ENCODE data around the gene GPX2.

DNA sequence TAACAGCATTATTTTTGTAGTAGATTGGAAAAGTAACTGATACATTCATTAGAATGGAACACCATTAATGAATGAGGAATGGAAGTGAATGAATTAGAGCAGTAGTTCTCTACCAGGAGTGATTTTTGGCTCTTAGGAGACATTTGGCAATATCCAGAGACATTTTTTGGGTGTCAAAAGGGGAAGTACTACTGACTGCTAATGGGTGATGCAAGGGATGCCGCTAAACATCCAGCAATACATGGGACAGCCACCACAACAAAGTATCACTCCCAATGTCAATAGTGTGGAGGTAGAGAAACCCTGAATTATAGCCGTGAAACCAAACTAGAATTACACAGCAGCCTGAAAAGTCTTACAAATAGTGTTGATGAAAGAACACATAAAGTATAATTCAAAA lies 26.7 kb downstream of the GPX2 start:
- no peak for TF ChIP-seq SP2 (IDR thresholded peaks at IDR 0.05; ENCODE audit: low read length)
- no peak for TF ChIP-seq POLR2AphosphoS5 (IDR thresholded peaks at IDR 0.05; ENCODE audit: low read depth, low read length)
- TF ChIP-seq, protein P1, sequence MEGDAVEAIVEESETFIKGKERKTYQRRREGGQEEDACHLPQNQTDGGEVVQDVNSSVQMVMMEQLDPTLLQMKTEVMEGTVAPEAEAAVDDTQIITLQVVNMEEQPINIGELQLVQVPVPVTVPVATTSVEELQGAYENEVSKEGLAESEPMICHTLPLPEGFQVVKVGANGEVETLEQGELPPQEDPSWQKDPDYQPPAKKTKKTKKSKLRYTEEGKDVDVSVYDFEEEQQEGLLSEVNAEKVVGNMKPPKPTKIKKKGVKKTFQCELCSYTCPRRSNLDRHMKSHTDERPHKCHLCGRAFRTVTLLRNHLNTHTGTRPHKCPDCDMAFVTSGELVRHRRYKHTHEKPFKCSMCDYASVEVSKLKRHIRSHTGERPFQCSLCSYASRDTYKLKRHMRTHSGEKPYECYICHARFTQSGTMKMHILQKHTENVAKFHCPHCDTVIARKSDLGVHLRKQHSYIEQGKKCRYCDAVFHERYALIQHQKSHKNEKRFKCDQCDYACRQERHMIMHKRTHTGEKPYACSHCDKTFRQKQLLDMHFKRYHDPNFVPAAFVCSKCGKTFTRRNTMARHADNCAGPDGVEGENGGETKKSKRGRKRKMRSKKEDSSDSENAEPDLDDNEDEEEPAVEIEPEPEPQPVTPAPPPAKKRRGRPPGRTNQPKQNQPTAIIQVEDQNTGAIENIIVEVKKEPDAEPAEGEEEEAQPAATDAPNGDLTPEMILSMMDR (IDR thresholded peaks at IDR 0.05; ENCODE audit: control extremely low read depth in 1 of 3, insufficient read depth in 1 of 3, low read depth in 1 of 3, low read length in 3 of 3) = no peak
- no peak for TF ChIP-seq TAF1 (IDR thresholded peaks at IDR 0.05; ENCODE audit: low read depth, low read length)
- TF ChIP-seq RAD21 (IDR thresholded peaks at IDR 0.05 in 1 of 2, conservative IDR thresholded peaks at IDR 0.05 in 1 of 2; ENCODE audit: low read depth in 2 of 2, low read length in 2 of 2) = no peak
- no peak for TF ChIP-seq CREB1 (IDR thresholded peaks at IDR 0.05)
- TF ChIP-seq YY1 (IDR thresholded peaks at IDR 0.05; ENCODE audit: low read depth, low read length) = no peak
- no peak for TF ChIP-seq POLR2A (IDR thresholded peaks at IDR 0.05; ENCODE audit: control extremely low read depth in 1 of 2, low read depth in 2 of 2, low read length in 2 of 2)
- no peak for TF ChIP-seq HDAC6 (IDR thresholded peaks at IDR 0.05; ENCODE audit: low read depth, low read length)
- TF ChIP-seq EP300 (IDR thresholded peaks at IDR 0.05; ENCODE audit: borderline replicate concordance in 1 of 2, low read depth in 2 of 2, low read length in 2 of 2) = no peak
- no peak for TF ChIP-seq JUN (IDR thresholded peaks at IDR 0.05; ENCODE audit: low read depth, low read length)
- TF ChIP-seq KDM5A (IDR thresholded peaks at IDR 0.05; ENCODE audit: low read length) = no peak
- TF ChIP-seq KDM4A (IDR thresholded peaks at IDR 0.05; ENCODE audit: low read depth, low read length, severe bottlenecking) = no peak
- no peak for TF ChIP-seq SP1 (IDR thresholded peaks at IDR 0.05; ENCODE audit: low read depth, low read length)
